ENCODE data around the gene ASTN2. TPM values are rescaled to one million over a fixed set of nuclear protein-coding genes. Genes with fewer than 3 reads are reported as not detected.

Gene ASTN2
- total and polyA plus RNA-seq, 9 of the 15 experiments (the other 6 are each of a cell fraction or from before 2014, with no cell fraction given) = 0.56 to 3.5 (median 1.9) TPM

DNA sequence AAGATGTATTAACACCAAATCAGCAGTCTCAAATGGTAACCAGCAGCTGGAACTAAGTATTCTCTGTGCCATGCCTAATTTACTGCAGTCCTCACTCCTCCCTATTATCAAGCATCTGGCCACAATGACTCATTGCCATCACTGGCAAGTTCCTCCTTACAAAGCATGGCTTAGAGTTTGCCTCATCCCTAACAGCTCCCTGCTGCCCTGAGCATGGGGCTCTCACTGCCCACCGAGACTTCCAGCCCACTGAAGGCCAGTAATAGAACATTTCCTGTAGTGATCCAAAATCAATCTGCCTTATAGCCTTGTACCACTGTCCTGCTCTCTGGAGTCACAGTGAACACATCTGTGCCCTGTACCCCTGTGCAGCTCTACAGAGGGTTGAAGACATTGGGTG is 939.7 kb downstream of the ASTN2 start (continued):
- TF ChIP-seq CC2D1A (IDR thresholded peaks at IDR 0.05) (no peak), ZNF311 (CRISPR knock-in tag; IDR thresholded peaks at IDR 0.05) (peak; percentile 63; the same call in 1 of the 2 replicates), KAT8 (IDR thresholded peaks at IDR 0.05; ENCODE audit: low read depth) (no peak), SRSF9 (IDR thresholded peaks at IDR 0.05; ENCODE audit: borderline replicate concordance, low read depth, low read length) (no peak), EHMT2 (IDR thresholded peaks at IDR 0.05) (no peak), FOXA3 (CRISPR knock-in tag; conservative IDR thresholded peaks at IDR 0.05 in 1 of 2, IDR thresholded peaks at IDR 0.05 in 1 of 2) (no peak), IRF2 (CRISPR knock-in tag; IDR thresholded peaks at IDR 0.05) (no peak), SREBF2 (CRISPR knock-in tag; IDR thresholded peaks at IDR 0.05) (no peak), YBX1 (IDR thresholded peaks at IDR 0.05) (no peak), NFRKB (IDR thresholded peaks at IDR 0.05; ENCODE audit: low read depth) (peak; percentile 28; the same call in 1 of the 2 replicates), PHF21A (IDR thresholded peaks at IDR 0.05; ENCODE audit: borderline replicate concordance, low read depth) (no peak), ZNF274 (IDR thresholded peaks at IDR 0.05; ENCODE audit: borderline replicate concordance, low read depth, low read length) (no peak), SREBF1 (IDR thresholded peaks at IDR 0.05; ENCODE audit: borderline replicate concordance, low read depth, low read length) (no peak), HMG20B (CRISPR knock-in tag; IDR thresholded peaks at IDR 0.05) (no peak), NUFIP1 (IDR thresholded peaks at IDR 0.05; ENCODE audit: partially characterized antibody) (no peak), SNRNP70 (optimal IDR thresholded peaks at IDR 0.05; ENCODE audit: low read depth, low read length) (no peak), RAD51 (IDR thresholded peaks at IDR 0.05; ENCODE audit: borderline replicate concordance, low read depth) (no peak), RFX5 (IDR thresholded peaks at IDR 0.05; ENCODE audit: low read depth, low read length) (no peak), GTF2A2 (tag; IDR thresholded peaks at IDR 0.05) (no peak), ZKSCAN1 (IDR thresholded peaks at IDR 0.05; ENCODE audit: low read depth, low read length) (no peak)
- TF ChIP-seq, protein P1, sequence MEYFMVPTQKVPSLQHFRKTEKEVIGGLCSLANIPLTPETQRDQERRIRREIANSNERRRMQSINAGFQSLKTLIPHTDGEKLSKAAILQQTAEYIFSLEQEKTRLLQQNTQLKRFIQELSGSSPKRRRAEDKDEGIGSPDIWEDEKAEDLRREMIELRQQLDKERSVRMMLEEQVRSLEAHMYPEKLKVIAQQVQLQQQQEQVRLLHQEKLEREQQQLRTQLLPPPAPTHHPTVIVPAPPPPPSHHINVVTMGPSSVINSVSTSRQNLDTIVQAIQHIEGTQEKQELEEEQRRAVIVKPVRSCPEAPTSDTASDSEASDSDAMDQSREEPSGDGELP (CRISPR knock-in tag; IDR thresholded peaks at IDR 0.05; ENCODE audit: borderline replicate concordance) = no peak
- TF ChIP-seq, protein P2, sequence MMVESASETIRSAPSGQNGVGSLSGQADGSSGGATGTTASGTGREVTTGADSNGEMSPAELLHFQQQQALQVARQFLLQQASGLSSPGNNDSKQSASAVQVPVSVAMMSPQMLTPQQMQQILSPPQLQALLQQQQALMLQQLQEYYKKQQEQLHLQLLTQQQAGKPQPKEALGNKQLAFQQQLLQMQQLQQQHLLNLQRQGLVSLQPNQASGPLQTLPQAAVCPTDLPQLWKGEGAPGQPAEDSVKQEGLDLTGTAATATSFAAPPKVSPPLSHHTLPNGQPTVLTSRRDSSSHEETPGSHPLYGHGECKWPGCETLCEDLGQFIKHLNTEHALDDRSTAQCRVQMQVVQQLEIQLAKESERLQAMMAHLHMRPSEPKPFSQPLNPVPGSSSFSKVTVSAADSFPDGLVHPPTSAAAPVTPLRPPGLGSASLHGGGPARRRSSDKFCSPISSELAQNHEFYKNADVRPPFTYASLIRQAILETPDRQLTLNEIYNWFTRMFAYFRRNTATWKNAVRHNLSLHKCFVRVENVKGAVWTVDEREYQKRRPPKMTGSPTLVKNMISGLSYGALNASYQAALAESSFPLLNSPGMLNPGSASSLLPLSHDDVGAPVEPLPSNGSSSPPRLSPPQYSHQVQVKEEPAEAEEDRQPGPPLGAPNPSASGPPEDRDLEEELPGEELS (CRISPR knock-in tag; IDR thresholded peaks at IDR 0.05; ENCODE audit: borderline replicate concordance) = no peak
- TF ChIP-seq, protein P3, sequence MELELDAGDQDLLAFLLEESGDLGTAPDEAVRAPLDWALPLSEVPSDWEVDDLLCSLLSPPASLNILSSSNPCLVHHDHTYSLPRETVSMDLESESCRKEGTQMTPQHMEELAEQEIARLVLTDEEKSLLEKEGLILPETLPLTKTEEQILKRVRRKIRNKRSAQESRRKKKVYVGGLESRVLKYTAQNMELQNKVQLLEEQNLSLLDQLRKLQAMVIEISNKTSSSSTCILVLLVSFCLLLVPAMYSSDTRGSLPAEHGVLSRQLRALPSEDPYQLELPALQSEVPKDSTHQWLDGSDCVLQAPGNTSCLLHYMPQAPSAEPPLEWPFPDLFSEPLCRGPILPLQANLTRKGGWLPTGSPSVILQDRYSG (tag; conservative IDR thresholded peaks at IDR 0.05; ENCODE audit: low read depth) = no peak
- TF ChIP-seq, protein P4, sequence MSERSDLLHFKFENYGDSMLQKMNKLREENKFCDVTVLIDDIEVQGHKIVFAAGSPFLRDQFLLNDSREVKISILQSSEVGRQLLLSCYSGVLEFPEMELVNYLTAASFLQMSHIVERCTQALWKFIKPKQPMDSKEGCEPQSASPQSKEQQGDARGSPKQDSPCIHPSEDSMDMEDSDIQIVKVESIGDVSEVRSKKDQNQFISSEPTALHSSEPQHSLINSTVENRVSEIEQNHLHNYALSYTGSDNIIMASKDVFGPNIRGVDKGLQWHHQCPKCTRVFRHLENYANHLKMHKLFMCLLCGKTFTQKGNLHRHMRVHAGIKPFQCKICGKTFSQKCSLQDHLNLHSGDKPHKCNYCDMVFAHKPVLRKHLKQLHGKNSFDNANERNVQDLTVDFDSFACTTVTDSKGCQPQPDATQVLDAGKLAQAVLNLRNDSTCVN (CRISPR knock-in tag; IDR thresholded peaks at IDR 0.05) = no peak
- TF ChIP-seq, protein P5, sequence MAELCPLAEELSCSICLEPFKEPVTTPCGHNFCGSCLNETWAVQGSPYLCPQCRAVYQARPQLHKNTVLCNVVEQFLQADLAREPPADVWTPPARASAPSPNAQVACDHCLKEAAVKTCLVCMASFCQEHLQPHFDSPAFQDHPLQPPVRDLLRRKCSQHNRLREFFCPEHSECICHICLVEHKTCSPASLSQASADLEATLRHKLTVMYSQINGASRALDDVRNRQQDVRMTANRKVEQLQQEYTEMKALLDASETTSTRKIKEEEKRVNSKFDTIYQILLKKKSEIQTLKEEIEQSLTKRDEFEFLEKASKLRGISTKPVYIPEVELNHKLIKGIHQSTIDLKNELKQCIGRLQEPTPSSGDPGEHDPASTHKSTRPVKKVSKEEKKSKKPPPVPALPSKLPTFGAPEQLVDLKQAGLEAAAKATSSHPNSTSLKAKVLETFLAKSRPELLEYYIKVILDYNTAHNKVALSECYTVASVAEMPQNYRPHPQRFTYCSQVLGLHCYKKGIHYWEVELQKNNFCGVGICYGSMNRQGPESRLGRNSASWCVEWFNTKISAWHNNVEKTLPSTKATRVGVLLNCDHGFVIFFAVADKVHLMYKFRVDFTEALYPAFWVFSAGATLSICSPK (IDR thresholded peaks at IDR 0.05; ENCODE audit: borderline replicate concordance) = no peak

Measured in K562 (cell line).